MCF 10A (cell line): Measurements from ENCODE around the gene C2CD3. TPM values are rescaled to one million over a fixed set of nuclear protein-coding genes. Genes with fewer than 3 reads are reported as not detected.
A peak's percentile ranks its signal among the peaks of the same experiment; 100 is the strongest.
"Not testable (repeated sequence)": the region's sequence is repeated elsewhere in the genome, so short reads cannot be mapped to it uniquely, and the experiment has no call there.

Experiments
- BruUV-seq: library from RNA; stranded (reverse); fragments of 400-500 nt; replicated peaks from 2 replicates; lab custom pipeline; 2021; lab: Mats Ljungman, UMichigan
- CTCF ChIA-PET: fragments of 300-600 bp; sonication (Branson Sonifier 250); formaldehyde crosslinking; extraction: SDS; loops from one replicate; lab custom pipeline; 2021; ENCODE audit warnings: antibody characterized with exemption, inconsistent platforms; lab: Yijun Ruan, JAX
- POLR2A ChIA-PET: fragments of 300-600, 350-650 bp; sonication (Branson Sonifier 250); formaldehyde crosslinking; extraction: SDS; loops from one replicate; lab custom pipeline; 2020; ENCODE audit warnings: antibody characterized with exemption, inconsistent platforms; lab: Yijun Ruan, JAX
- DNase-seq: peaks from one replicate; pipeline ENCODE4 v3.0.0-alpha.2; 2018; ENCODE audit not compliant: unreplicated experiment
- H3K27ac Mint-ChIP-seq: one replicate; pipeline ENCODE4 v1.8.0; 2022; ENCODE audit warnings: mild to moderate bottlenecking, low read depth, mixed read lengths; ENCODE audit not compliant: unreplicated experiment
- H3K27me3 Mint-ChIP-seq: one replicate; pipeline ENCODE4 v1.8.0; 2022; ENCODE audit warnings: mixed read lengths; ENCODE audit not compliant: insufficient read depth, unreplicated experiment
- H3K36me3 Mint-ChIP-seq: one replicate; pipeline ENCODE4 v1.8.0; 2022; ENCODE audit warnings: mild to moderate bottlenecking, moderate library complexity, mixed read lengths; ENCODE audit not compliant: insufficient read depth, unreplicated experiment
- H3K4me1 Mint-ChIP-seq: one replicate; pipeline ENCODE4 v1.8.0; 2022; ENCODE audit warnings: mixed read lengths; ENCODE audit not compliant: insufficient read depth, unreplicated experiment
- H3K4me3 Mint-ChIP-seq: one replicate; pipeline ENCODE4 v1.8.0; 2022; ENCODE audit warnings: mild to moderate bottlenecking, moderate library complexity, mixed read lengths; ENCODE audit not compliant: unreplicated experiment
- H3K9me3 Mint-ChIP-seq: one replicate; pipeline ENCODE4 v1.8.0; 2022; ENCODE audit warnings: mixed read lengths; ENCODE audit not compliant: unreplicated experiment
- CTCF ChIP-seq: fragments of 200-600 bp; IDR thresholded peaks from one replicate; pipeline ENCODE4 v1.8.0; 2022; ENCODE audit warnings: antibody characterized with exemption, mild to moderate bottlenecking; ENCODE audit not compliant: unreplicated experiment
- intact Hi-C: fragments of 100-400 bp; cut with micrococcal nuclease; formaldehyde crosslinking; loops from 2 replicates; pipeline ENCODE4 v1.14.1; 2022
- total RNA-seq: library from RNA; stranded (reverse); gene quantifications from 2 replicates; pipeline ENCODE4 v1.2.3, GENCODE V29; 2022

C2CD3 gene
- total RNA-seq, 1 experiment from 2014 or later: 18.7 TPM

GRCh38 chr11:74065534-74065933 is 105.3 kb downstream of the C2CD3 start:
- H3K9me3 Mint-ChIP-seq, H3K27ac Mint-ChIP-seq, H3K27me3 Mint-ChIP-seq, BruUV-seq, CTCF ChIA-PET, H3K4me1 Mint-ChIP-seq, intact Hi-C loops, H3K4me3 Mint-ChIP-seq, POLR2A ChIA-PET, DNase-seq: not testable (repeated sequence)
- peaks cover 31% of the 10 kb centered on the region for H3K36me3 Mint-ChIP-seq

- POLR2A ChIA-PET: interaction anchor here (0.6 kb wide), 1 partner anchor 16 kb away, joined by 3 read pairs; no protein-coding TSS in a partner anchor
- intact Hi-C loops, H3K27ac Mint-ChIP-seq, H3K9me3 Mint-ChIP-seq, H3K27me3 Mint-ChIP-seq, BruUV-seq, H3K4me3 Mint-ChIP-seq, CTCF ChIA-PET, DNase-seq, H3K4me1 Mint-ChIP-seq: not testable (repeated sequence)
- H3K36me3 Mint-ChIP-seq: peaks cover 26% of the 10 kb centered on the region
These were observed 107.2 kb downstream of the C2CD3 start for GRCh38 chr11:74063628-74064027.

GRCh38 chr11:74061599-74061998 is 109.2 kb downstream of the C2CD3 start:
- ChIA-PET CTCF (interaction anchor here (0.6 kb wide), 1 partner anchor 14 kb away, joined by 4 read pairs; no protein-coding TSS in a partner anchor), POLR2A (interaction anchor here (0.7 kb wide), 1 partner anchor 436 kb away, joined by 3 read pairs; no protein-coding TSS in a partner anchor)
- H3K9me3 Mint-ChIP-seq, BruUV-seq, H3K27me3 Mint-ChIP-seq, H3K4me3 Mint-ChIP-seq, DNase-seq, intact Hi-C loops, H3K27ac Mint-ChIP-seq, H3K4me1 Mint-ChIP-seq: not testable (repeated sequence)
- peaks cover 20% of the 10 kb centered on the region for H3K36me3 Mint-ChIP-seq

- intact Hi-C loops: no loop called here
- CTCF ChIA-PET: no interaction called here
- H3K4me3 Mint-ChIP-seq: no peak overlapping the region
- BruUV-seq: no TSS peak
- H3K27ac Mint-ChIP-seq: no peak overlapping the region
- no peak for TF ChIP-seq CTCF
- H3K36me3 Mint-ChIP-seq: peaks cover 16% of the 10 kb centered on the region
- peak; percentile 30 for DNase-seq
- no peaks in the 10 kb centered on the region for H3K27me3 Mint-ChIP-seq
- no peaks in the 10 kb centered on the region for H3K4me1 Mint-ChIP-seq
- H3K9me3 Mint-ChIP-seq: peaks cover 7% of the 10 kb centered on the region
- POLR2A ChIA-PET: no interaction called here
These were observed 113.3 kb downstream of the C2CD3 start for GRCh38 chr11:74057249-74058151.

DNA sequence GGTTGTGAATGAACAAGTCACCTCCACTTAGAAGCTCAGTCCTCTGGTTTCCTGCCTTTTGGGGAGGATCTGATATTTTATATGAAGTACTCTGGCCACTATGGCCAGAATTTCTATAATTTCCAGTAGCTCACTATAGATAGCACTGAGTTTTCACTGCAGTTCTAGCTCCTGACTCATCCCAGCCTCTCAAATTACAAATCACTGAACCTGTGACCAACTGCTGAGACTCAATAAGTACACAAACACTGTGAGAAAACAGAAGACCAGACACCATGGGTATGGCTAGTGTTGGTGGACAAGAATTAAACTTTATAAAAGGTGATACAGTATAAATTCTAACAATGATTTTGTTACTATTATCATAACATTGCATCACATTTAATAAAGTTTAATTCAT is 114.9 kb downstream of the C2CD3 start:
- DNase-seq: peak; percentile 48
- H3K4me3 Mint-ChIP-seq: no peak overlapping the region
- BruUV-seq: no TSS peak
- intact Hi-C loops: no loop called here
- H3K27me3 Mint-ChIP-seq: no peaks in the 10 kb centered on the region
- peaks cover 12% of the 10 kb centered on the region for H3K36me3 Mint-ChIP-seq
- no peak overlapping the region for H3K27ac Mint-ChIP-seq
- CTCF ChIA-PET: no interaction called here
- TF ChIP-seq CTCF: no peak
- no peaks in the 10 kb centered on the region for H3K4me1 Mint-ChIP-seq
- POLR2A ChIA-PET: interaction anchor here (1.0 kb wide), 1 partner anchor 10 kb away, joined by 3 read pairs; no protein-coding TSS in a partner anchor
- peaks cover 5% of the 10 kb centered on the region for H3K9me3 Mint-ChIP-seq
